Loucy (cell line): ENCODE measurements around the gene CPZ.

ENCODE experiments used
- H2AFZ ChIP-seq: fragments of 200-600 bp; sonication (generic); 2 replicates; pipeline ENCODE4 v1.6.0; 2016; ENCODE audit warnings: antibody characterized with exemption, mild to moderate bottlenecking, low read length, moderate library complexity
- H3F3A ChIP-seq: fragments of 200-600 bp; 2 replicates; pipeline ENCODE4 v1.6.0; 2016; ENCODE audit warnings: antibody characterized with exemption, low read depth, mild to moderate bottlenecking
- H3K27me3 ChIP-seq: fragments of 200-600 bp; sonication (generic); 2 replicates; pipeline ENCODE4 v1.6.1; 2014; ENCODE audit warnings: low read length, mild to moderate bottlenecking; ENCODE audit not compliant: insufficient read depth, poor library complexity, severe bottlenecking
- H3K36me3 ChIP-seq: fragments of 200-600 bp; sonication (generic); 2 replicates; pipeline ENCODE4 v1.6.1; 2016; ENCODE audit warnings: low read length; ENCODE audit not compliant: insufficient read depth
- H3K4me1 ChIP-seq: fragments of 200-600 bp; sonication (generic); 2 replicates; pipeline ENCODE4 v1.5.1; 2014; ENCODE audit warnings: low read length, mild to moderate bottlenecking; ENCODE audit not compliant: insufficient read depth, poor library complexity, severe bottlenecking
- H3K4me2 ChIP-seq: fragments of 200-600 bp; sonication (generic); 2 replicates; pipeline ENCODE4 v1.6.0; 2014; ENCODE audit warnings: antibody characterized with exemption, low read length, low read depth, mild to moderate bottlenecking; ENCODE audit not compliant: poor library complexity, severe bottlenecking
- H3K4me3 ChIP-seq: fragments of 200-600 bp; sonication (generic); 2 replicates; pipeline ENCODE4 v1.5.1; 2014; ENCODE audit warnings: low read length, mild to moderate bottlenecking, mixed read lengths; ENCODE audit not compliant: poor library complexity, severe bottlenecking
- H3K79me2 ChIP-seq: fragments of 200-600 bp; sonication (generic); 2 replicates; pipeline ENCODE4 v1.6.1; 2014; ENCODE audit warnings: low read length; ENCODE audit not compliant: insufficient read depth
- H3K9ac ChIP-seq: fragments of 200-600 bp; sonication (generic); 2 replicates; pipeline ENCODE4 v1.6.0; 2014; ENCODE audit warnings: mild to moderate bottlenecking, low read depth, low read length, moderate library complexity; ENCODE audit not compliant: poor library complexity, severe bottlenecking
- H3K9me2 ChIP-seq: fragments of 200-600 bp; sonication (generic); replicated peaks from 2 replicates; pipeline ENCODE4 v1.6.1; 2016; ENCODE audit warnings: low read depth, low read length, mixed read lengths
- H3K9me3 ChIP-seq: fragments of 200-600 bp; sonication (generic); 2 replicates; pipeline ENCODE4 v1.6.1; 2014; ENCODE audit warnings: mild to moderate bottlenecking, antibody characterized with exemption, low read length, low read depth; ENCODE audit not compliant: insufficient read depth
- H4K20me1 ChIP-seq: fragments of 200-600 bp; sonication (generic); 2 replicates; pipeline ENCODE4 v1.6.0; 2014; ENCODE audit warnings: antibody characterized with exemption, low read length, mild to moderate bottlenecking; ENCODE audit not compliant: insufficient read depth, poor library complexity, severe bottlenecking
- CTCF ChIP-seq: fragments of 200-600 bp; sonication (generic); conservative IDR thresholded peaks from 2 replicates; pipeline ENCODE4 v1.5.1; 2014; ENCODE audit warnings: mild to moderate bottlenecking, antibody characterized with exemption, low read length
- EZH2phosphoT487 ChIP-seq: fragments of 200-600 bp; IDR thresholded peaks from 2 replicates; pipeline ENCODE4 v1.6.1; 2018; ENCODE audit warnings: antibody characterized with exemption, mild to moderate bottlenecking, moderate library complexity, borderline replicate concordance

CPZ gene

GRCh38 chr4:8582941-8583654 is 9.5 kb upstream of the CPZ start:
- Histone ChIP-seq H3F3A (no peaks in the 10 kb centered on the region), H3K9ac (no peak overlapping the region), H2AFZ (no peak overlapping the region), H3K4me3 (no peak overlapping the region), H4K20me1 (no peaks in the 10 kb centered on the region), H3K27me3 (no peaks in the 10 kb centered on the region), H3K4me1 (no peaks in the 10 kb centered on the region), H3K9me2 (no peaks in the 10 kb centered on the region), H3K36me3 (no peaks in the 10 kb centered on the region), H3K9me3 (peaks cover 5% of the 10 kb centered on the region; the same call in 1 of the 2 replicates), H3K79me2 (no peaks in the 10 kb centered on the region), H3K4me2 (no peak overlapping the region)
- no peak for TF ChIP-seq CTCF
- TF ChIP-seq EZH2phosphoT487: no peak

GRCh38 chr4:8583655-8584025 is 8.9 kb upstream of the CPZ start:
- H3K27me3 ChIP-seq: no peaks in the 10 kb centered on the region

GRCh38 chr4:8585186-8585585 is 7.4 kb upstream of the CPZ start:
- H4K20me1 ChIP-seq: no peaks in the 10 kb centered on the region
- H3K9me2 ChIP-seq: no peaks in the 10 kb centered on the region
- H3K9me3 ChIP-seq: peaks cover 5% of the 10 kb centered on the region; the same call in 1 of the 2 replicates
- no peak overlapping the region for H3K4me3 ChIP-seq
- H3K4me2 ChIP-seq: no peak overlapping the region
- H3K9ac ChIP-seq: no peak overlapping the region
- TF ChIP-seq EZH2phosphoT487 (no peak), CTCF (no peak)
- no peak overlapping the region for H2AFZ ChIP-seq
- H3K79me2 ChIP-seq: no peaks in the 10 kb centered on the region
- no peaks in the 10 kb centered on the region for H3F3A ChIP-seq
- no peaks in the 10 kb centered on the region for H3K36me3 ChIP-seq
- no peaks in the 10 kb centered on the region for H3K27me3 ChIP-seq
- no peaks in the 10 kb centered on the region for H3K4me1 ChIP-seq

More at GRCh38 chr4:8583655-8584025, 8.9 kb upstream of the CPZ start:
- Histone ChIP-seq H3K4me1 (no peaks in the 10 kb centered on the region), H3K4me3 (no peak overlapping the region), H3K9me2 (no peaks in the 10 kb centered on the region), H4K20me1 (no peaks in the 10 kb centered on the region), H3K79me2 (no peaks in the 10 kb centered on the region), H3K36me3 (no peaks in the 10 kb centered on the region), H3K4me2 (no peak overlapping the region), H3F3A (no peaks in the 10 kb centered on the region), H3K9me3 (peaks cover 5% of the 10 kb centered on the region; the same call in 1 of the 2 replicates), H3K9ac (no peak overlapping the region), H2AFZ (no peak overlapping the region)
- TF ChIP-seq CTCF: no peak
- TF ChIP-seq EZH2phosphoT487: no peak
